HL-60 (cell line): Measurements from ENCODE around the gene PTPRK.

ENCODE experiments used
- DNase-seq, 2 experiments: peaks; one replicate each; pipeline ENCODE4 v3.0.0-alpha.2; 2010 to 2020; ENCODE audit warnings: low read depth in 1 of 2, low spot score in 1 of 2
- H3K27ac ChIP-seq: fragments of 250-450 bp; sonication (Bioruptor Pico); replicated peaks from 2 replicates; pipeline ENCODE4 v1.5.1; 2020; ENCODE audit warnings: mild to moderate bottlenecking, moderate library complexity
- H3K27me3 ChIP-seq: fragments of 250-450 bp; sonication (Bioruptor Pico); 2 replicates; pipeline ENCODE4 v1.5.1; 2021; ENCODE audit warnings: mild to moderate bottlenecking, moderate library complexity; ENCODE audit not compliant: insufficient read depth, poor library complexity, severe bottlenecking
- H3K4me3 ChIP-seq: replicated peaks from 2 replicates; pipeline ENCODE4 v1.5.1; 2011; ENCODE audit warnings: mild to moderate bottlenecking, control low read depth, low read length; ENCODE audit not compliant: insufficient read depth
- GABPA ChIP-seq: IDR thresholded peaks from 2 replicates; pipeline ENCODE4 v1.6.1; 2012; ENCODE audit warnings: low read depth
- POLR2AphosphoS5 ChIP-seq: IDR thresholded peaks from 2 replicates; pipeline ENCODE4 v1.6.1; 2012; ENCODE audit warnings: low read depth
- SPI1 ChIP-seq: IDR thresholded peaks from 2 replicates; pipeline ENCODE4 v1.6.1; 2012; ENCODE audit warnings: low read depth, mild to moderate bottlenecking, borderline replicate concordance
- TF ChIP-seq, protein P1 (sequence below): IDR thresholded peaks from one replicate; pipeline ENCODE4 v1.5.1; 2011; ENCODE audit warnings: low read length, control low read depth, inconsistent platforms; ENCODE audit not compliant: insufficient read depth
- TF ChIP-seq, protein P2 (sequence below): IDR thresholded peaks from 2 replicates; pipeline ENCODE4 v1.6.1; 2012; ENCODE audit warnings: low read depth; ENCODE audit not compliant: insufficient replicate concordance

Gene PTPRK

DNA sequence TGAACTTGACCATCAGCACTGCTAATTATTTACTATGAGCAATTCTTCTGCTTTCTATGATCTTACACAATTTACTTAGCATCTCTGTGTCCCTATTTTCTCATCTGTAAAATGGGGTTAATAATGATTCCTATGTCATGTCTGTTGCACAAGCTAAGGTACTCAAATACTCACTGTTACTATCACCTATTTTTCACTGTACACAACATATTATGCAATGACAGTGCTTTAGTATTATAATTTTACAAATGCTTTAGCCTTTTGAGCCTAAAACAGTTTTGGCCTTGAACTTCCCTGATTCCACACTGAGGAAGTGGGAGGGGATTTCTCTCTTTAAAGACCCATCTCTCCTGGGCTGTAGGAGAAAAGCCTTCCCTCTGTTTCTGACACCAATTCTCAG lies 582.7 kb downstream of the PTPRK start:
- Histone ChIP-seq H3K4me3 (no peak overlapping the region), H3K27me3 (no peaks in the 10 kb centered on the region), H3K27ac (no peak overlapping the region)
- DNase-seq = no peak
- TF ChIP-seq GABPA = no peak
- no peak for TF ChIP-seq SPI1
- TF ChIP-seq, protein P1, sequence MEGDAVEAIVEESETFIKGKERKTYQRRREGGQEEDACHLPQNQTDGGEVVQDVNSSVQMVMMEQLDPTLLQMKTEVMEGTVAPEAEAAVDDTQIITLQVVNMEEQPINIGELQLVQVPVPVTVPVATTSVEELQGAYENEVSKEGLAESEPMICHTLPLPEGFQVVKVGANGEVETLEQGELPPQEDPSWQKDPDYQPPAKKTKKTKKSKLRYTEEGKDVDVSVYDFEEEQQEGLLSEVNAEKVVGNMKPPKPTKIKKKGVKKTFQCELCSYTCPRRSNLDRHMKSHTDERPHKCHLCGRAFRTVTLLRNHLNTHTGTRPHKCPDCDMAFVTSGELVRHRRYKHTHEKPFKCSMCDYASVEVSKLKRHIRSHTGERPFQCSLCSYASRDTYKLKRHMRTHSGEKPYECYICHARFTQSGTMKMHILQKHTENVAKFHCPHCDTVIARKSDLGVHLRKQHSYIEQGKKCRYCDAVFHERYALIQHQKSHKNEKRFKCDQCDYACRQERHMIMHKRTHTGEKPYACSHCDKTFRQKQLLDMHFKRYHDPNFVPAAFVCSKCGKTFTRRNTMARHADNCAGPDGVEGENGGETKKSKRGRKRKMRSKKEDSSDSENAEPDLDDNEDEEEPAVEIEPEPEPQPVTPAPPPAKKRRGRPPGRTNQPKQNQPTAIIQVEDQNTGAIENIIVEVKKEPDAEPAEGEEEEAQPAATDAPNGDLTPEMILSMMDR = no peak
- TF ChIP-seq POLR2AphosphoS5 = no peak
- TF ChIP-seq, protein P2, sequence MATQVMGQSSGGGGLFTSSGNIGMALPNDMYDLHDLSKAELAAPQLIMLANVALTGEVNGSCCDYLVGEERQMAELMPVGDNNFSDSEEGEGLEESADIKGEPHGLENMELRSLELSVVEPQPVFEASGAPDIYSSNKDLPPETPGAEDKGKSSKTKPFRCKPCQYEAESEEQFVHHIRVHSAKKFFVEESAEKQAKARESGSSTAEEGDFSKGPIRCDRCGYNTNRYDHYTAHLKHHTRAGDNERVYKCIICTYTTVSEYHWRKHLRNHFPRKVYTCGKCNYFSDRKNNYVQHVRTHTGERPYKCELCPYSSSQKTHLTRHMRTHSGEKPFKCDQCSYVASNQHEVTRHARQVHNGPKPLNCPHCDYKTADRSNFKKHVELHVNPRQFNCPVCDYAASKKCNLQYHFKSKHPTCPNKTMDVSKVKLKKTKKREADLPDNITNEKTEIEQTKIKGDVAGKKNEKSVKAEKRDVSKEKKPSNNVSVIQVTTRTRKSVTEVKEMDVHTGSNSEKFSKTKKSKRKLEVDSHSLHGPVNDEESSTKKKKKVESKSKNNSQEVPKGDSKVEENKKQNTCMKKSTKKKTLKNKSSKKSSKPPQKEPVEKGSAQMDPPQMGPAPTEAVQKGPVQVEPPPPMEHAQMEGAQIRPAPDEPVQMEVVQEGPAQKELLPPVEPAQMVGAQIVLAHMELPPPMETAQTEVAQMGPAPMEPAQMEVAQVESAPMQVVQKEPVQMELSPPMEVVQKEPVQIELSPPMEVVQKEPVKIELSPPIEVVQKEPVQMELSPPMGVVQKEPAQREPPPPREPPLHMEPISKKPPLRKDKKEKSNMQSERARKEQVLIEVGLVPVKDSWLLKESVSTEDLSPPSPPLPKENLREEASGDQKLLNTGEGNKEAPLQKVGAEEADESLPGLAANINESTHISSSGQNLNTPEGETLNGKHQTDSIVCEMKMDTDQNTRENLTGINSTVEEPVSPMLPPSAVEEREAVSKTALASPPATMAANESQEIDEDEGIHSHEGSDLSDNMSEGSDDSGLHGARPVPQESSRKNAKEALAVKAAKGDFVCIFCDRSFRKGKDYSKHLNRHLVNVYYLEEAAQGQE = no peak

DNA sequence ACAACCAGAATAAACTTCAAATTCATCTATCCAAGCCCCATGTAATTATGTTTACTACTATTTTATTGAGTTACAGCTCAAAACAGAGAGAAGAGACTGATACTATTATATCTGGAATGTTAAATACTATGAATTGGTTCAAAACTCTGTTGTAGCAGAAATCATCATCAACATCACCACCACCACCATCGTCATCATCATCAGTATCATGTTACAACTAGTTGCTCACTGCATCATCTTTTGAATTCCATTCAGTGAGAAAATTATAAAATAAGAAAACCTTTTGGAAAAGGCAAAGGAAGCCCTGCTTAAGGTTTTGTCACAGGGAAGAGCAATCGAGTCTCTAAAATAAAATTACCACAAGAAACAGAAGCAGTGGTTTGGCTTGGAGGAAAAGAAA lies 583.3 kb downstream of the PTPRK start:
- TF ChIP-seq GABPA (no peak), POLR2AphosphoS5 (no peak), SPI1 (no peak)
- TF ChIP-seq, protein P1 = no peak
- TF ChIP-seq, protein P2 = no peak
- no peak overlapping the region for H3K27ac ChIP-seq
- DNase-seq = no peak
- no peak overlapping the region for H3K4me3 ChIP-seq
- H3K27me3 ChIP-seq = no peaks in the 10 kb centered on the region

DNA sequence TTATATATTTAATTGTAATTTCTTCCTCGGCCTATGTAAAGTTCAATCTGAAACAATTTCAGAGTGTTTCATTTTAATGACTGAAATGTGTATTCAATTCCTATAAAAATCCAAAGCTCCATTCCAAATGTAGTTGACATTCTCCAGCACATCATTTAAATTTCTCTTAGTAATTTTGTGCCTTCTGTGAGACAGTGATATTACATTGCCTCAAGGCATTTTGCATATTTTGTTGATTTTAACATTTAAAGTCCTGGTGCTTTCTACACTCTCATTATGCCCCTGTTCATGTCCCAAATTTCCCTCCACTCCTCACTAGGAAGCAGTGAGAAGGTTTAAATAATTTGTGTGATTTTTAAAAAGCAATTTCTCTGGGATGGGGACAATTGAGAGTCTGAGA lies 585.4 kb downstream of the PTPRK start:
- Histone ChIP-seq H3K27ac (no peak overlapping the region), H3K27me3 (no peaks in the 10 kb centered on the region), H3K4me3 (no peak overlapping the region)
- DNase-seq = no peak
- TF ChIP-seq, protein P1 = no peak
- TF ChIP-seq SPI1 (no peak), POLR2AphosphoS5 (no peak), GABPA (no peak)
- TF ChIP-seq, protein P2 = no peak
